Choroid plexus epithelial cell (primary cell): ENCODE results near the gene SPATA2.

Experiments
- DNase-seq: peaks from one replicate; pipeline ENCODE4 v3.0.0-alpha.2; 2010; ENCODE audit warnings: low read depth
- H3K4me3 ChIP-seq: 2 replicates; pipeline ENCODE4 v1.5.1; 2011; ENCODE audit warnings: low read depth, mild to moderate bottlenecking, control low read depth, low read length, moderate library complexity
- TF ChIP-seq, protein P1 (sequence below): conservative IDR thresholded peaks from 2 replicates; pipeline ENCODE4 v1.5.1; 2011; ENCODE audit warnings: low read depth, mild to moderate bottlenecking, control low read depth, inconsistent platforms, low read length, moderate library complexity

SPATA2 gene

GRCh38 chr20:49908258-49908565 lies 7.1 kb downstream of the SPATA2 start:
- H3K4me3 ChIP-seq: no peak overlapping the region
- DNase-seq: no peak
- TF ChIP-seq, protein P1, sequence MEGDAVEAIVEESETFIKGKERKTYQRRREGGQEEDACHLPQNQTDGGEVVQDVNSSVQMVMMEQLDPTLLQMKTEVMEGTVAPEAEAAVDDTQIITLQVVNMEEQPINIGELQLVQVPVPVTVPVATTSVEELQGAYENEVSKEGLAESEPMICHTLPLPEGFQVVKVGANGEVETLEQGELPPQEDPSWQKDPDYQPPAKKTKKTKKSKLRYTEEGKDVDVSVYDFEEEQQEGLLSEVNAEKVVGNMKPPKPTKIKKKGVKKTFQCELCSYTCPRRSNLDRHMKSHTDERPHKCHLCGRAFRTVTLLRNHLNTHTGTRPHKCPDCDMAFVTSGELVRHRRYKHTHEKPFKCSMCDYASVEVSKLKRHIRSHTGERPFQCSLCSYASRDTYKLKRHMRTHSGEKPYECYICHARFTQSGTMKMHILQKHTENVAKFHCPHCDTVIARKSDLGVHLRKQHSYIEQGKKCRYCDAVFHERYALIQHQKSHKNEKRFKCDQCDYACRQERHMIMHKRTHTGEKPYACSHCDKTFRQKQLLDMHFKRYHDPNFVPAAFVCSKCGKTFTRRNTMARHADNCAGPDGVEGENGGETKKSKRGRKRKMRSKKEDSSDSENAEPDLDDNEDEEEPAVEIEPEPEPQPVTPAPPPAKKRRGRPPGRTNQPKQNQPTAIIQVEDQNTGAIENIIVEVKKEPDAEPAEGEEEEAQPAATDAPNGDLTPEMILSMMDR: no peak

DNA sequence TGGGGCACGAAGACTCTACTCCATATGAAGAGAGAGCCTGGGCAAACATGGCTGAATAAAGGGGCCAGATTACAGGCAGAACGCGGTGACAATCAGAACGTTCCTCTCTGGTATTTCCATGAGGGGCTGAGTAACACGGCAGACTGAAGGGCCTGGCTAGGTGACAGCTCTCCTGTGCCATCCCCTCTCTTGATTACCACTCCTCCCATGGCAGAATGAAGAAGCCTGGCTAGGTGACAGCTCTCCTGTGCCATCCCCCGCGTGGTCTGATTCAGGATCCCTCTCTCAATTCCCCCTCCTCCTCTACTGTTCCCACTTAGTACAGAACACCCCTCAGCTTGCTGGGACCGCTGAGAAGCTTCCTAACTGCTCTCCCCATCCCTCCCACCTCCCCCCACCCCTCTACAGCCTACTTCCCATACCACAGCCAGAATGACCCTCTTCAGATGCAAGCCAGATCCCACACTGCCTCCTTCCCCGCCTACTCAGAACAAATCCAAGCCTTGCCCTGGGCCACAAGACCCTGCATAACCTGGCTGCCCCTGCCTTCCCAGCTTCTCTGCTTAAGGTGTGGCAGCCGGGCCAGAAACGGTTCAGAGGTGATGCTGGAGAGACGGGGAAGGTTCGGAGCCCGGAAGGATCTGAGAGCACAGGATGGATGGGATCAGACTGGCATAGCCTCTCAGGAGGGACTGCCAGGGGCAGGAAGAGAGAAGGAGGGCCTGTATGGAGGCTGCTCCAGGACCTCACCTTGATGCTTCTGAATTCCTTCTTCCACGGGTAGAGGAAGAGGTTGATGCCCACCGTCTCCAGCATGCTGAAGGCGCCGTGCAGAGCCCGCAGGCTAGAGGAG lies 7.7 kb downstream of the SPATA2 start:
- no peak for DNase-seq
- TF ChIP-seq, protein P1: no peak
- H3K4me3 ChIP-seq: no peak overlapping the region

DNA sequence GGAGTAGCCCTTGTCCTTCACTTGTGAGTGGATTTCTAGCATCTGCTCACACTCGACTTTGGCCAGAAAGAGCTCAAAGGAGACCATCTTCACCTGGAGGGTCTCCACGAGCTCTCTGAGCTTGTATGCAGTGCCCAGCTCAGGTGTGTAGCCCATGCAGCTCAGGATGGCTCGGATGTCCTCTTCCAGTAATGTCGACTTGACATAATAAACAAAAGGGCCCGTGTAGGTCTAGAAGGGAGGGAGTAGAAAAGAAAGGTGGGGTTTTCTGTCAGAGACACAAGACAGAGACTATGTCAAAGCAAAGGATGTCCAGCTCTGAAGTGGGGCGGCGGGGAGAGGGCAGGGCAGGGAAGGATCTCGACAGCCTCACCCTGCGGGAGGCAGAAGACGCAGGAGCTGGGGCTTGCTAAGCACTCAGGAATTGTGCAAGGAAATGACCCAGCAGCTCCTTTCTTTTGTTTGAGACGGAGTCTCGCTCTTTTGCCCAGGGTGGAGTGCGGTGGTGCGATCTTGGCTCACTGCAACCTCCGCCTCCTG lies 8.6 kb downstream of the SPATA2 start:
- no peak for DNase-seq
- TF ChIP-seq, protein P1: no peak
- no peak overlapping the region for H3K4me3 ChIP-seq

DNA sequence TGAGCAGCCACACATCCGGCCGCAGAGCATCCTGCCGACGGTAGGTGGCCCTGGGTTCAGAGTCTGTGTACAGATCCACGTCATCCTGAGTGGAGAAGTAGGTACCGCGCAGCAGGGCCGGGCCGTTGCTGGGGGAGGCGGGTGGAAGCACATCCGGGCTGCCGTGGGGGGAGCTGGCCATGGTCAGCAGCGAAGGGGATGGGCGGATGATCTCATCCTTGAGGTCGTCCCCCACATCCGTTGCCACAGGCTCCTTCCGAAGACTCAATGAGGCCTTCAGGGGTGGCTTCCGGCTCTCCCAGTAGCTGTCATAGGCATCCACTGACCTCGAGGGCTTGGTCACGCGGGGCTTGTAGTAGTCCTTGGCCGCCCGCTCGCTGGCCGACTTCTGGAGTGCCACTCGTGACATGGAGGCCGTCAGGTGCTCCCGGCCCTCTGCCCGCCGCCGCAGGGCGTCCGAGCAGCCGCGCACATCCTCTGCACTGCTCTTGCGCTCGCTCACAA lies 9.2 kb downstream of the SPATA2 start:
- TF ChIP-seq, protein P1: no peak
- H3K4me3 ChIP-seq: no peak overlapping the region
- no peak for DNase-seq

GRCh38 chr20:49905415-49906091 lies 9.8 kb downstream of the SPATA2 start:
- TF ChIP-seq, protein P1: no peak
- H3K4me3 ChIP-seq: no peak overlapping the region
- DNase-seq: no peak

DNA sequence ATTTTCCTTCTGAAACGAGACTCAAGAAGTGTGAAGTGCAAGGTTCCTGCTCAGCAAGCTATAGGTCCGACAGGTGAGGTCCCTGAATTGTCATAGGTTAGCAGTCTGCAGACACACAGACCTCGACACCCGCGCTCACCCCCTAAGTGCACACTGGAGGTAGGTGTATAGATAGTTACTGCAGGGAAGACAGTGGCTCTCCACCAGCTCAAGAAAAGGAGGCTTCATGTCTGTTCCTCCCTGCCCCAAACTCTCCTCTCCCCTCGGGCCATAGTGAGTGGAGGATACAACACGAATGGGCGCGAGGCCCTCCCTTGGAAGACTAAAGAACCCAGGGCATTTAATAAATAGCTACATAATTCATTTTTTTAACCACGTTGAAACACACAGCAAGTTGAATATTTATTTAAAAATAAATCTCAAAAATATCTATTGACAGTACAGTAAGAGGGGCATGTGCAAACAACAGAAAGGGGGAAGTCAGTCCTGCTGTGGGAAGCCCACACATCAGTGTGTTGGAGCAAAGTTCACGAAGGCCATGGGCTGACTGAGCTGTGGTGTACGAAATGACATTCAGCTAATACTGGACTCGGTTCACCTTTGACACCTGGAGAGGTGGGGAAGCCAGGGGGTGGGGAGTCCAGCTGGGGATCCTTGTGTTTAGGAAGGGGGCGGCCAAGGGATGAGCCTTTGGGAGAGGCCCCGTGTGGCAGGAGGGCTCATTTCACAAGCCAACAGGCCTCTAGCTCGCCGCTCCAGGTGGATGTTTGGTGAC lies 10.7 kb downstream of the SPATA2 start:
- TF ChIP-seq, protein P1: no peak
- H3K4me3 ChIP-seq: no peak overlapping the region
- DNase-seq: no peak
